Neutrophil (primary cell): ENCODE measurements around the gene C7orf57.
"Not testable (repeated sequence)": the region's sequence is repeated elsewhere in the genome, so short reads cannot be mapped to it uniquely, and the experiment has no call there.

Experiments used
- H3K27ac ChIP-seq: fragments of 200-600 bp; sonication (generic); 2 replicates; pipeline ENCODE4 v1.5.1; 2016; ENCODE audit warnings: mild to moderate bottlenecking, moderate library complexity
- H3K27me3 ChIP-seq: fragments of 200-600 bp; sonication (generic); 2 replicates; pipeline ENCODE4 v1.6.0; 2016; ENCODE audit warnings: mild to moderate bottlenecking
- H3K36me3 ChIP-seq: fragments of 200-600 bp; sonication (generic); 2 replicates; pipeline ENCODE4 v1.5.1; 2017
- H3K4me1 ChIP-seq, 2 experiments: fragments of 200-600 bp in 1 of 2; sonication (generic) in 1 of 2; 1 replicate in 1 of 2; 2 replicates in 1 of 2; pipeline versions ENCODE4 v1.5.1 to v1.6.1; 2013 to 2016; ENCODE audit warnings: low read depth in 1 of 2, low read length in 1 of 2, mild to moderate bottlenecking in 1 of 2, moderate library complexity in 1 of 2; ENCODE audit not compliant: control insufficient read depth in 1 of 2, insufficient read depth in 1 of 2
- H3K4me3 ChIP-seq, 2 experiments: fragments of 200-600 bp in 1 of 2; sonication (generic) in 1 of 2; 1 replicate in 1 of 2; 2 replicates in 1 of 2; pipeline ENCODE4 v1.5.1; 2013 to 2016; ENCODE audit warnings: low read depth in 1 of 2, low read length in 1 of 2, mild to moderate bottlenecking in 1 of 2, moderate library complexity in 1 of 2
- H3K9me3 ChIP-seq: fragments of 200-600 bp; sonication (generic); 2 replicates; pipeline ENCODE4 v1.5.1; 2016
- TF ChIP-seq, protein P1 (sequence below): fragments of 200-600 bp; sonication (generic); IDR thresholded peaks from 2 replicates; pipeline ENCODE4 v1.5.1; 2016; ENCODE audit warnings: antibody characterized with exemption

C7orf57 gene

DNA sequence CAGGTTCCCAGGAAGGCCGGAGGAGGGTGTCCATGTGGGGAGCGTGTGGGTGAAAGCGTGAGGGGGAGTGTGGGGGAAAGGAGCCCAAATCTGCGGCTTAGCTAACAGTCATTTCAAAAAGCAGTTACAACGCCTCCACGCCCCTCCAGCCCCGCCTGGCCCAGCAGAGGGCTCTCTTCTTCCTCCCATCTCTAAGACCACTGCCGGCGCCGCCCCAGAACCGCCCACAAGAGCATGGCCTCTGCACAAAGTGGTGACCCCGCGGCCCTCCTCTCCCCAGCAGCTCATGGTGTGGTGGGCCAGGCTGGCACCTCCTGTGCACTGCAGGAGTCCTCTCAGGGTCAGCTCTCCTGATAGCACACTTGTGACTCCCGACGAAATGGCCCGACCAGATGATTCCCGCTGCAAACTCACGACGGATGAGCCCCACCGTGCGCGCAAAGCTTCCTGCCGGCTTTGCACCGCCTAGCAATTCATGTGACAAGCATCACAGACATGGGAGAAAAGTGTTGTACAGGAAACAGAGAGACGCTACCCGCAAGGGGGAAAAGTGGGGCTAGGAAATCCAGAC lies 43.5 kb upstream of the C7orf57 start:
- H3K36me3 ChIP-seq = no peaks in the 10 kb centered on the region
- no peaks in the 10 kb centered on the region for H3K27me3 ChIP-seq
- TF ChIP-seq, protein P1, sequence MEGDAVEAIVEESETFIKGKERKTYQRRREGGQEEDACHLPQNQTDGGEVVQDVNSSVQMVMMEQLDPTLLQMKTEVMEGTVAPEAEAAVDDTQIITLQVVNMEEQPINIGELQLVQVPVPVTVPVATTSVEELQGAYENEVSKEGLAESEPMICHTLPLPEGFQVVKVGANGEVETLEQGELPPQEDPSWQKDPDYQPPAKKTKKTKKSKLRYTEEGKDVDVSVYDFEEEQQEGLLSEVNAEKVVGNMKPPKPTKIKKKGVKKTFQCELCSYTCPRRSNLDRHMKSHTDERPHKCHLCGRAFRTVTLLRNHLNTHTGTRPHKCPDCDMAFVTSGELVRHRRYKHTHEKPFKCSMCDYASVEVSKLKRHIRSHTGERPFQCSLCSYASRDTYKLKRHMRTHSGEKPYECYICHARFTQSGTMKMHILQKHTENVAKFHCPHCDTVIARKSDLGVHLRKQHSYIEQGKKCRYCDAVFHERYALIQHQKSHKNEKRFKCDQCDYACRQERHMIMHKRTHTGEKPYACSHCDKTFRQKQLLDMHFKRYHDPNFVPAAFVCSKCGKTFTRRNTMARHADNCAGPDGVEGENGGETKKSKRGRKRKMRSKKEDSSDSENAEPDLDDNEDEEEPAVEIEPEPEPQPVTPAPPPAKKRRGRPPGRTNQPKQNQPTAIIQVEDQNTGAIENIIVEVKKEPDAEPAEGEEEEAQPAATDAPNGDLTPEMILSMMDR = peak; percentile 20
- H3K27ac ChIP-seq = peak overlapping the region; percentile 50
- H3K4me1 ChIP-seq = peaks cover 11 to 12% of the 10 kb centered on the region in 2 experiments
- no peaks in the 10 kb centered on the region for H3K9me3 ChIP-seq
- peak overlapping the region; percentile 69 to 72 for H3K4me3 ChIP-seq

DNA sequence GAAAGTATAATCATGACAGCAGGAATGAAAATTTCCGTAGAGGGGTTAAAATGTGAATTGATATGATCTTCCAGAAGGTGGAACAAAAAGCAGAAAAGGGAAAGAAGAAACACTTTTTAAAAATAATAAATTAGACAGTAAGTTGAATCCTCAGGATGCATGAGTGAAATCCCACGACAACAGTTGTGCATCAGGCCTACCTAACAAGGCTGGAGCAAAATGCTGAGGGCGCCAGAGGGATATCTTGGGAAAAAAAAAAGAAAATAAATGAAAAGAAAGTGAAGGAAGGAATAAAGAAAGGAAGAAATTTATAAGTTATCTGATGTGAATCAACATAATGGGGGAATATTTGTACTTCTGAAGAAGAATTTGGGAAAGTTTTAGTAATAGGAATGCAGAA lies 42.9 kb upstream of the C7orf57 start:
- Histone ChIP-seq H3K4me1 (peaks cover 11 to 12% of the 10 kb centered on the region in 2 experiments), H3K4me3 (peak overlapping the region; percentile 69 to 72), H3K27ac (no peak overlapping the region), H3K36me3 (no peaks in the 10 kb centered on the region), H3K9me3 (no peaks in the 10 kb centered on the region), H3K27me3 (no peaks in the 10 kb centered on the region)
- TF ChIP-seq, protein P1 = no peak

DNA sequence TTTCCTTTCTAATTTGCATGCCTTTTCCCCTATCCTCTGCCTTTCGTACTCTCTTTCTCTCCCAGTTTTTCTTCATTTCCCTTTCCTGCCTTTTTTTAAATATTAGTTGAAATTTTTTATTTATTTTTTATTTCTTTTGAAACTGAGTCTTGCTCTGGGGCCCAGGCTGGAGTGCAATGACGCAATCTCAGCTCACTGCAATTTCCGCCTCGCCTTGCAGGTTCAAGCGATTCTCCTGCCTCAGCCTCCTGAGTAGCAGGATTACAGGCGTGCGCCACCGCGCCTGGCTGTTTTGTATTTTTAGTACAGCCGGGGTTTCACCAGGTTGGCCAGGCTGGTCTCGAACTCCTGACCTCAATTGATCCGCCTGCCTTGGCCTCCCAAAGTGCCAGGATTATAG lies 35.9 kb upstream of the C7orf57 start:
- Histone ChIP-seq H3K36me3 (no peaks in the 10 kb centered on the region), H3K27ac (no peak overlapping the region)

DNA sequence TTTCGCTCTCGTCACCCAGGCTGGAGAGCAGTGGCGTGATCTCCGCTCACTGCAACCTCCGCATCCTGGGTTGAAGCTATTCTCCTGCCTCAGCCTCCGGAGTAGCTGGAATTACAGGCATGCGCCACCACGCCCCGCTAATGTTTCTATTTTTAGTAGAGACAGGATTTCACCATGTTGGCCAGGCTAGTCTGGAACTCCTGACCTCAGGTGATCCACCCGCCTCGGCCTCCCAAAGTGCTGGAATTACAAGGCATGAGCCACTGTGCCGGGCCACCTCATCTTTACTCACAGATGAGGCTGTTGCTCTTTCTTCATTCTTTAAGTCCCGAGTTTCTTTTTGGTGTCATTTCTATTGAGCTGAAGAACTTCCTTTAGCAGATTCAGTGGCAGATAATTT lies 35.2 kb upstream of the C7orf57 start:
- H3K36me3 ChIP-seq, H3K27ac ChIP-seq, H3K27me3 ChIP-seq, H3K9me3 ChIP-seq, H3K4me1 ChIP-seq, H3K4me3 ChIP-seq: not testable (repeated sequence)

More for the DNA sequence above, 35.9 kb upstream of the C7orf57 start:
- Histone ChIP-seq H3K9me3 (no peaks in the 10 kb centered on the region), H3K27me3 (no peaks in the 10 kb centered on the region), H3K4me3 (no peak overlapping the region), H3K4me1 (no peaks in the 10 kb centered on the region)
- TF ChIP-seq, protein P1 = no peak

DNA sequence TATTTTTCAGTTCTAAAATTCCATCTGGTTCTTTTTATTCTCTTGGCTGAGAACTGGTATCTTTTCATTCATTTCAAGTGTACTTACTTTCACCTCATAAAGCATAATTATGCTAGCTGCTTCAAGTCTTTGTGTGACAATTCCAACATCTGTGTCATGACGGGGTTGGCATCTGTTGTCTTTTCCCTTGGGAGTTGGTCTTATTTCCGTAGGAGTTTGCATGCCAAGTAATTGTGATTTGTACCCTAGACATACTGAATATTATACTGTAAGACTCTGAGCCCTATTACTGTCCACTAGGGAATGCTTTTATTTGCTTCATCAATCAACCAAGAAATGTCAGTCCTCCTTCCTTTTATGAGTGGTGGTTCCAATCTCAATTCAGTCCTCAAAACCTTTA lies 31.3 kb upstream of the C7orf57 start:
- no peaks in the 10 kb centered on the region for H3K36me3 ChIP-seq
- H3K27me3 ChIP-seq = no peaks in the 10 kb centered on the region
- TF ChIP-seq, protein P1 = no peak
- H3K27ac ChIP-seq = no peak overlapping the region
- no peaks in the 10 kb centered on the region for H3K9me3 ChIP-seq
- no peak overlapping the region for H3K4me3 ChIP-seq
- no peaks in the 10 kb centered on the region for H3K4me1 ChIP-seq

DNA sequence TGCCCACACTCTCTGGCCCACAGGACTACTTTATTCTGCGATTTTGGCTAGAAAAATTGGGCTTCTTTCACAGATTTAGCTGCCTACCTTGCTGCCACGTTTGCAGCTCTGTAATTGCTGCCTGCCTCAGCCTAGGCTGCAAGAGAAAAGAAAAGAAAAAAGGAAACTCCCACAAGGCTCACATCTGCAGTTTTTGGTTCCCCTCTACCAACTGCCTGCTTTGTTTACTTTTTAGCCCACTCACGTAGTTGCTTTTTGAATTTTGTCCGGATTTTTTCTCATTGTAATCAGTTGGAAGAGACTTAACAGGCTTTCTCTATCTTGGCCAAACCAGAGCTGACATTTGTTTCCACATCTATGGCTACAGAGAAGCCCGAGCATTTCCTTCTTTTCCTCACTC lies 30.7 kb upstream of the C7orf57 start:
- H3K4me3 ChIP-seq = no peak overlapping the region
- H3K27me3 ChIP-seq = no peaks in the 10 kb centered on the region
- H3K9me3 ChIP-seq = no peaks in the 10 kb centered on the region
- no peak overlapping the region for H3K27ac ChIP-seq
- H3K36me3 ChIP-seq = no peaks in the 10 kb centered on the region
- H3K4me1 ChIP-seq = no peaks in the 10 kb centered on the region
- TF ChIP-seq, protein P1 = no peak
